HG03135 (cell line): Measurements from ENCODE around the gene HAND2.

Experiments
- ATAC-seq: cut with Tn5 transposase; IDR thresholded peaks from one replicate; pipeline ENCODE4 v1.9.1; 2021; ENCODE audit warnings: mild to moderate bottlenecking, moderate library complexity; ENCODE audit not compliant: unreplicated experiment

Gene HAND2

DNA sequence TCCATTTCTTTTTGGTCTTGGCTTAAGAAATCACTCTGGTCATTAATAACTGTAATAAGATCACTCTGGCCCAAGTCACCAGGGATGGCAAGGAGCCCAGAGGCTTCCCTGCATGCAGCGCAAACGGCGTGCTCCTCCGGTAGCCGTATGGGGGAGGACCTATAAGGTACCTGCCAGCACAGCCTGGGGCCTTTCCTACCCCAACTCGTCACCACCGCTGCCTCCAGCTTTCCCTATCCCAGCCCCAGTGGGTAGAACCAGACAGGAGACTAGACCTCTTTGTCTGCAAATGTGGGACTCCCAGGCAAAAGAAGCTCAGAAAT lies 25.9 kb downstream of the HAND2 start:
- no peak for ATAC-seq

DNA sequence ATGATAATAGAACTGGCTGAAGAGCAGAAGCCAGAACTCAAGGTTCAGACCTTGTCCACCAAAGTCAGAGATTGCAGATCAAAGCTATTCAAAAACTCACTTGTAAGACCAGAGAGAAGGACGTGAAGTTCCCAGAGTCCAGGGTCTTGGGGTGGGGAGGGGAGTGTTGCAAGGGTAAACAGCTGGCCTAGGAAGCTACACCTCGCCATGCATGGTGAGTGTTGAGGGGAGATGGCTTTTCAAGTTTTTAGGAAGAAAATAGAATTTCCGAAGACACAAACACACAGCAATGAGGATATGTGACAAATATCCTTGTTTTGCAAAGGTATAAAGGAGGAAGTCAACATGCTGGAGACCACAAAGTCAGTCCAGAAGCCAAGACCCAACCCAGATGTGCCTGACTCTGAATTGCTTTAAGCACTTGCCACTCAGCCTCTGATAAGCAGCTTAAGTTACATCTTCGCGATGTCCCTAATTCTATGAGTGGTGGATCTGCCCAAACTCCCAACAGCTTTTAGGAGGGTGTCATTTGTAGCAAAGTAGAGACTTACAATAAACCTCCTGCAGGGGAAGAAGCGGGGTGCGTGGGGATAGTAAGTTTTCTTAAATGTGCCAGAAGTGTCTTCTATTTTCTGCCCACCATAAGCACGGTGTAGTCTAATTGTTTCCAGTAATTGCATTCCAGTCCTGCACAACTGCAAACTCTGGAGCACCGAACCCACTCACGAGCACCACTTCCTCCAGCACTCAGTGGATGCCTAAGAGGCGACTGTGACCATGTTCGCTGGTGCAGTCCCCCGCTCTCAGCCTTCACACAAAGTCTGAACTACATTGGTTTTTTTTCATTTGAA lies 26.5 kb downstream of the HAND2 start:
- no peak for ATAC-seq

DNA sequence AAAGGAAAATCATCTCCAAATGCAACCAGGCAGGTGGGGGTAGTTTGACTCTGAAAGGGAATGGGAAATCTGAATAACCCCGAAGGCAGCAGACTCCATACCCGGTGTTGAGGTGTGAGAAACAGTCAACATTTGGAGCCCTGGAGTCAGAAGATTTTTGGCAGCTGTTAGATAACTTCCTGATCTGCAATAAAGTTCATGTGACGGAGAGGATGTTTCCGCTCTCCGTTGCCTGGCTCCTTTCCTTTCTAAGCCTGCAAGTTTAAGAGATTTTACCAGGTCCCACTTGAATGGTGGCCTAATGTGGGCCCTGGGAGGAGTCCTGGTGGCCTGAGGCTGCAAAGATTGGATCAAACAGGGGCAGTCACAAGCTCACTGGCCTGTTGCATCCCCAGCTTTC lies 27.7 kb downstream of the HAND2 start:
- no peak for ATAC-seq

DNA sequence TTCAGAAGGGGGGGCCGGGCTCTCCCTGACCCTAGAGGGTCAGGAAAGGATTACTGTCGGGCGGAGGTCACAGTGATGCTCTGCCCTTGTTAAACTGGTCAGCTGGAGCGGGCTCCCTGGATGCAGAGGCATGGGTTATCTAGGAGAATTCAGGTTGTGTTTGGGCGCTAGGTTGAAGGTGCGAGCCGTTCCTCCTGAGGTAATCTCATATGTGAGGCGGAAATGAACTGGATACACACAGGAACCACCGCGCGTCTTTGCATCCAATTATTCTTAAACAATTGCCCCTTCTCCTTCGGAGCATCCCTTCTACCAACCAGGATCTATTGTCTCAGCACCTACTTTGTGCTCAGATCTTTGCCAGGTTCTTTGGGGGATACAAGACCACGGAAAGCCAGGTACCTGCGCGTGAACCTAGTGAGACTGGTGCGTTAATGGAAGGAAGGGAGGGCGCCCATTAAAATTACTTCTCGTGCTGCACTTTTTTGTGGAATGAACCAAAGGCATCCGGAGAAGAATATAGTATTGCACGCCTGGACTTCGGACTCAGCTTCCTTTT lies 28.4 kb downstream of the HAND2 start:
- ATAC-seq, result no peak

DNA sequence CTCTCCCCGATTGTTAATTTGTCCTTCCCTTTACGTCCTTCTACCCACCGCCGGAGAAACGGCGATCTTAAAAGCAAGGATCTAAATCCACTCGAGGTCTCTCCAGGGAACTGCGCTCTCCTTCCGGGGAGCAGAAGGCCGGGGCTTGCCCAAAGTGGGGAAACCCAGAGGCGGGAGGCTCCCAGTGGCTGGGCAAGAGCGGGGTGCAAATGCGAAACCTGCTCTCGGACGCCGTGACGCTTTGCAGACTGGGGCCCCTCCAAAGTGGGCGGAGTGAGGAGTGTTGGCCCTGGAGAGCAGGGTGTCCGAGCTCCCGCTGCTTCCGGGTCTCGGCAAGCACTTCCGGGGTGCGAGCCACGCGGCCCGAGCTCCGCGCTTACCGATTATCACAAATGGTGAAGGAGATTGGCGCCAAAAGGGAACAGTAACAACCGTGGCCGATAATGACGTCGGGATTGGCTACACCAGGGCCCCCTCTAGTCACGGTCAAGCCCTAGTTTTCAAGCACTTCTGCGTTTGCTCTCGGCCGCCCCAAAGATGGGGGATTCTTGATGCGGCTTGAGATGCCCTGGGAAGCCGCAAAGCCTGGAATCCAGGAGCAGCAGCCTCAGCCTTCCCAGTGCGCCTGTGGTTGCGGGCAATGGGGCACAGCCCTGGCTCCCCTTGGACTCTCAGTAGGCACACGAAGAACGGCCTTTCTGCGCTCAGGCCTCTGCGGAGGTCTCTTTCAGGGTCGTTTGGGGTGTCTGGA lies 29.0 kb downstream of the HAND2 start:
- ATAC-seq, result peak; percentile 38

DNA sequence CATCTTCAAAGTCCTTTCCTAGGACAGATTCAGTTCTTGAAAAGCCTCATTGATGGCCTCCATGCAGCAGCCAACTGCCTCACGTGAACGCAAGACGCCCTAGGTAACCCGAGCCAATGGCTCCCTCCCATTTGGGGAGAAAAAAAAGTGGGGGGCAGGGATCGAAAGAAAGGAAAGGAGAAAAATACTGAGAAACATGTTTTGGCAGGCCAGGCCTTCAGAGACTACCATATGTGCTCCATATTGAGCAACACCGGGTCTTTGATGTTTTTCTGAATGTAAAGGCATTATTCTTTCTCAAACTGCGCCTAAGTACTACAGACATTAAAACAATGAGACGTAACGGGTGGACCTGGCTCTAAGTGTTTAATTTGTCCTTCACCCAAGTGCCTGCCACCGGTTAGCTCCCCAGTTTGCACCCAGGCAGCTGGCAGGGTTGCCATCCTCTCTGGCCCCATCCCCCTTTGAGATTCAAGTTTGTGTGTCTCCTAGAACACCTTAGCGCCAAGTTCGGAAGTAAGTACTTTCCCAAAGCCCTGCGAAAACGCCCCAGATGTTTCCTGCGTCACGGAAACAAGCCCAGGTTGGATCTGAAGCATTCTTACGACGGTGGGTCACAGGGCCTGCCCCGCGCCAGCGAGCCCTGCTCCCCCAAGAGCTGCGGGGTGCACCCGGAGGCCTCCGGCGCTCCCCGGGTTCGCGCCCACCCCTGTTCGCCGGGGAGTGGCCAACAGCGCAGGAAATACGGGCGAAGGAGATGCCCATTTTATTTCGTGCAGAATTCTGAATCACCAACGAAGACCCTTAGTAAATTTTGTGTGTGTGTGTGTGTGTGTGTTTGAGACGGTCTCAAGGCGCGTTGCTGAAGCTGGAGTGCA lies 30.1 kb downstream of the HAND2 start:
- no peak for ATAC-seq

DNA sequence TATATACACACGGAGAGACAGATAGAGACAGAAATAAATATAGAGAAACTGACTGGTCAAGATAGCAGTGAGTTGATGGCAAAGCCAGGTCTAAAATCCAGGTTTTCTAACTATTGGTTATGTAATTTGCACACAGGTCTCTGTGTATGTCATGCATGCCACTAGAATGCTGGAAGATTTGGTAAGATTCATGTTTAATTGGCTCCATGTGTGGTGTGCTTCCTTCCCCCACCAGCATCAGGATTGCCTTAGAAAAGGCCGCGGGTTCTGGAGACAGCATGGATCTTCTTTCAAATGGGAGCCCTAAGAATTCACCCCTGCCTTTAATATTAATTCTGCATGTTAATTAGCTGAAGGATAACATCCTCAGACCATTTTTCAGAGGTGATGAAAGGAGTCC lies 31.3 kb downstream of the HAND2 start:
- no peak for ATAC-seq

DNA sequence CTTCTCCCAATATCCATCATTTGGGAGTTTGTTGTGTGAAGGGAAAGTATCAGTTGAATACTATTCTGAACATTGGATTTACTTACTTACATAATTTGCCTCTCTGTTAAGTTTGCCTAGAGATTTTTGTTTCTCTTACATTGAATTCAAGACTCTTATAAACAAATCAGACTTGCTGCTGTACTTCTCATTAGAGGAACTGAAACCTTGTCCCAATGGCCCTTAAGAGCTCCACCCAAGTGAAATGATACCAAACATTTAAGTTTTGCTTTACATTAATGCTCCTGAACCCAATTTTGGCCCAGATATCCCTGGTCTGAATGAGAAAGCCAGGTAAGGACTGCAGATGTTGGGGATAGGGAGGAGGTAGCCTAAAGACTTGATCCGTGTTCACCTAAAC lies 32.0 kb downstream of the HAND2 start:
- peak; percentile 59 for ATAC-seq

DNA sequence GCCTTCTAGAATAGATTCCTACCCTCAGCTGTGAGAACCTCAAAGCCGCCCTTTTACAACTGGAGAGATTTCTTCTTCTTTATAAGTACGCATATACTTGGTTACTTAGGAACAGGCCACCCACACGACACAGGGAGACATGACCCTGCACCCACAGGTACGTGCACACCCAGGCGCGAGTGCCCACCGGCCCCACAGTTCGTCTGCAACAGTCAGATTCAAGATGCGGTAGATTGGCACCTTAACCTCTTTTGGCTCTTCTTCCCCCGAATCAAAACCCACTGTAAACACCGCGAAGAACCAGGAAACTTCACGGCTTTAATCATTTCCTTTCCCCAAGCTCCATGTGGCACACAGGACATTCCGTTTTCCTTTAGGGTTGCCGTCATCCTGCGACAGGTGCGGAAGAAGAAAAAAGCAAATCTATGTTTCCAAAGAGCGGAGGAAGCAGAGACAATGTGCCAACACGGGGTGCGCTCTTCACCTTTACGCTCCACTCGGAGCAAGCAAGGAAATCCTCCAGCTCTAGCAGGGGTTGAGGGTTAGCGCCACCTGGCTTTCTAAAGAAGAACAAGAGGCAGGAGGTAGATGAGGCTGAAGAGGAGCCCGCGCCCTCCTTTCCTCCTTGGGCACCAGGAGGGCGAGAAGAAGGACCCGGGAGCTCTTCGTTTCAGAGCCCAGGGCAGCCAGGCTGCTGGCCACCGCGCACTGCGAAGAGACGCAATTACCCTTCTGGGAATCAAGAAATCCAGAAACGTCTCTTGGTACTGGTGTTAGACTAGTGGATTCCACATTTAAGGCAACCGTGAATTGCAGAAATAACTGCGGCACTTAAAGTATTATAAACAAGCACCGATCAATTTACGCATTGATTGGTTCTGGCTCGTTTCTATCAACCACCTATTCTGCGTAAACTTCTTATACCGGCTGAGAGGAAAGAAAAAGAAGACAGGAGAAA lies 35.7 kb downstream of the HAND2 start:
- ATAC-seq, result peak; percentile 92

DNA sequence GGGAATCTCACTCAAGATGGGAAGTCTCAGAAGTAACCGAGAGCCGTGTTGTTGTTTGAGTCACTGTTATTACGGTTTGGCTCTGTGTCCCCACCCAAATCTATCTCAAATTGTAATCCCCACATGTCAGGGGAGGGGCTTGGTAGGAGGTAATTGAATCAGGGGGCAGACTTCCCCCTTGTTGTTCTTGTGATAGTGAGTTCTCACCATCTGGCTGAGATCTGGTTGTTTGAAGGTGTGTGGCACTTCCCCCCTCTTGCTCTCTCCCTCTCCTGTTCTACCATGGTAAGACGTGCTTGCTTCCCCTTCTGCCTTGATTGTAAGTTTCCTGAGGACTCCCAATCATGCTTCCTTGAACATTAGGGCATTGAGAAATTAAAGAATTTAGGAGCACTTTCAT lies 37.0 kb downstream of the HAND2 start:
- no peak for ATAC-seq

DNA sequence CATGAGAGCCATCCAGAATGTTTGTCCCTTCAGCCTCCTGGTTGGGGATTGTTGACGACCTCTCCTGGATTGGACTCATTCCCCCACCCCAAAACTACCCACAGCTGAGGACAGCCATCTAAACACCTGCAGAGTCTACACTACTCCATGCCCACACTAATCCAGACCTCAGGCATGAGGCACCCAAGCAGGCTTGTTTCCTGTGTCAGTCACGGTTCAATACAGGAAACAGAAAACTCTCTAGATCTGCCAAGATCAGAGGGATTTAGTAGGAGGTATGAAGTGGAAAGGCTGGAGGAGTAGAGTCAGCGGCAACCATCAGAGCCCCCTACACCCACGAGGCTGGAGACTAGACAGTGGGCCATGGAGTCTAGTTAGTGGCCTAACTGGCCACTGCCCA lies 37.7 kb downstream of the HAND2 start:
- ATAC-seq, result no peak

DNA sequence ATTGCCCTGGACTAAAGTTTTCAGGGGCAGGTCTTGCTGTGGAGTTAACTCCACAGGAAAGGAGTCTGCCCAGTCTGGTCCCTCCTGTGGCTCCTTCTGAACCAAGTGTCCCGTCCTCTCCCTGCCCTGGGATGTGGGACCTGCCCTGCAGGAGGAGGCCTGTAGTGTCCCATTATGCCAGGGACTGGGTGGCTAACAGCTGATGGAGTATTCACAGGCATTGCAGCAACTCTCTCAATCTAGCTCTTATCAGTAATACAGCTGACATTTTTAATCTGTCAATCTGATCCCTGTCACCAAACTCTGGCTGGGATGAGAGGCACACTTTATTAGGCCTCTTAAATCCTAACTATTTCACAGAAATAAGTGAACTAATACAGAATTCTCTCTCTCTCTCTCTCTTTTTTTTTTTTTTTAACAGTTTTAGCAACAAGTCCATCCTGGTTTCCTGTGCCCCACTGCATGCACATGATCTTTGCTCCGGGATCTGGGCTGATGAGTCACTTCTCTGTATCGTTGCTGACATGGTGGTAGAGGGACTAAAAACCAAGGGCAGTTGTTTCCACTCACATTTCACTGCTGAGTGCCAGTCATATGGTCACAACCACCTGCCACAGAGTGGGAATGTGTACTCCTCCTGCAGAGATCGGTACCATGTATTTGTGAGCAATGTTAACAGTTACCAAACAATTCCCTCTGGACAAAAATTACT lies 39.1 kb downstream of the HAND2 start:
- no peak for ATAC-seq

DNA sequence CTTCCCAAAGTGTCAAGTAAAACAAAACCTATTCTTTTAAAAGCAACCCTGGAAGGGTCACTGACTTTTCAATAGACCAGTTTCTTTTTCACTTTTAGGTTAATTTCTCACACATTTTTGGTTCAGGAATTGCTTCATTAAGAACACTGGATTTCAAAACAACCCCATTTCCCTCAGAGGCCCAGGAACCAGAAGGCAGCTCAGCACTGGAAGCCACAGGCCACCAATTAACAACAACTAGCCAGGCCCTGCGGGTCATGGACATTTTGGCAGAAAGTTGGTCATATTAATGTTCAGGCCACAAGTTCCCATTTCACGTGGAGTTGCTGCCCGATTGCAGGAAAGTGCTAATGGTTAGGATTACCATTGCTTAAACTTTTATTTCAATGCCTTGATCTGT lies 39.8 kb downstream of the HAND2 start:
- ATAC-seq, result no peak

DNA sequence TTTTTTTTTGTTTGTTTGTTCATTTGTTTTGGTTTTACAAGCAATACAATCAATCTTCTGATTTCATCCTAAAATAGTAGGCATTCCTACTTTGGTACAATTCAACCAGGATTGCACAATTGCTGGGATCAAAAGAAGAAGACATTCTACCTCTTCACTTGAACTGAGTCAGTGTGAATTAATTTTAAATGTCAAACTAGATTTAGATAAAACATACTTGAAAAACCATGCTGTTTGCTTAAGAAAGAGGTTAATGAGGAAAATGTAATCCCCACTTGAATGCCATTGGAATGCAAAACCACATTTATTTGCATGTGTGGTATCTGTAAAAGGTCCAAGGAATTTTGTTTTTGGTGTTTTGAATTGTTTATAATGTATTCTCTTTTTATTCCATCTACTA lies 40.5 kb downstream of the HAND2 start:
- ATAC-seq, result no peak

DNA sequence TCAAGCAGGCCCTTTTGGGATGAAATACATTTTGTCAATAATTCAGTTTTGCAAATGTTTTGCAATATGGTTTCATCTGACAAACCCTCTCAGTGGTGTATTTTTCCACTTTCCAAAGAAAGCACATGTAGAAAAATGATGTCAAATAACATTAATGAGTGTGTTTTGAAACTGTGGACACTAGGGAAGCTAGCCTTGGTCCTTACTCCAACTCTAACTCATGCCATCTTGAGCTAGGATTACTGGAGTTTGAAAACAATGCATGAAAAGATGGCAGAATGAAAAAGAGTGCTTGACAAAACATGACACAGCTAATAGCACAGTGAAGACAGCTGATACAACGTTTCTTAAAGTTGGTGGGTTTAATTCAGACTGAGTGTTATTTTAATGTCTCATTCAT lies 41.4 kb downstream of the HAND2 start:
- no peak for ATAC-seq

DNA sequence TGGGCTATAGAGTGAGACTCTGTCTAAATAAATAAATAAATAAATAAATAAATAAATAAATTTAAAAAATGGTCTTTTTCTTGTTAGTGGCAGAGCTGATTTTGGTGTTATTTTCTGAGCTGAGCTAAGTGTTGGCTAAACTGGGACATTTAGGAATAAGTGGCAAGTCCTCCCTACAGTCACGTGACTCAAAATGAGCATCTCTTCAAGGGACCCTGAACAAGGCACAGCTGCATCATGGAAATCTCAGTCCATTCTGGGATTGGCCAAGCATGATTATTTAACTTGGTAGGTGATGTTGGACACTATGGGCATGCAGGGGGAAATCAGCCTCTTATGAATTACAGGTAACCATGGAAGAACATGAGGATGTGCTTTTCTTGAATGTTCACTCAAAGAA lies 42.0 kb downstream of the HAND2 start:
- no peak for ATAC-seq

DNA sequence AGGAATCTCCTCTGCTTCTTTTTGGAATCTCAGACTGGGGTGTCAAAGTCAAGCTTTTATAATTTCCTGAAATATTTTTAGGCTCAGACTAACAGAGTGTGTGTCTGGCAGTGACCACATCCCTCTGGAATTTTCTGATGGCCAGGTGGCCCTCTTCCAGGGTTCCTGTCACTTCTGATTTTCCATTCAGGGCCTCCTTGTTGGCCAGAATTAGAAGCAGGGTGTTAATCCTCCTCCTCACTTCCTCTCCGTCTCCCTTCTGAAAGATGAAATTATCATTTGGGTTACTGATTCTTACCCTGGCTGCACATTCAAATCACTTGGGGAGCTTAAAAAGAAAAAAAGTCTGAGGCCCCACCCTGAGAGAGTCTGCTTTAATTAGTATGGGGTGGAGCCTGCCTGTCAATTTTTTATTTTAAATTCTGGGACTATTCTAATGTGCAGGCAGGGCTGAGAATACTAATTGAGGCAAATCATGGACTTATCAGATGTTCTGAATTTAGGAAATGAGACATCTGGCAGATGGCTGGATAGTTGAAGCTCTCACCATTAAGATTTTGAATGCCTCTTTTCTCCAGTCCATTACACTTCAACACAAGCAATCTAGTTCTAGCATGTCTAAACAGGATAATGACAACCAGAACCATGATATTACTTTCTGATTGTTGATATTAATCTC lies 43.2 kb downstream of the HAND2 start:
- no peak for ATAC-seq

DNA sequence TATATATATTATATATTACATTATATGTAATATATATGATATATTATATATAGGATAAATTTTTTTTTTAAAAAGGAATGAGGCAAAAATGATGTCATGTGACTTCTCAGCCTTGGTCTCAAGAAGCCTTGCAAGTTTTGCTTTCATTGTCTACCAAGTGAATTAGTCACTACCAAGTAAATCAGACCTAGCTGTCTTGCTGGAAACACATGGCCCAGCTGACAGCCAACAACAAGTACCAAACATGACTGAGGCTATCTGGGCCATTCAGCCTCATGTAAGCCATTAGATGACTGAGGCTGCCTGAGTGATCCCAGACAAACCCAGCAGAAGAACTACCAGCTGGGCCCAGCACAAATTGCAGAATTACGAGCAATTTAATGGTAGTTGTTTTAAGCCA lies 44.9 kb downstream of the HAND2 start:
- ATAC-seq, result no peak

DNA sequence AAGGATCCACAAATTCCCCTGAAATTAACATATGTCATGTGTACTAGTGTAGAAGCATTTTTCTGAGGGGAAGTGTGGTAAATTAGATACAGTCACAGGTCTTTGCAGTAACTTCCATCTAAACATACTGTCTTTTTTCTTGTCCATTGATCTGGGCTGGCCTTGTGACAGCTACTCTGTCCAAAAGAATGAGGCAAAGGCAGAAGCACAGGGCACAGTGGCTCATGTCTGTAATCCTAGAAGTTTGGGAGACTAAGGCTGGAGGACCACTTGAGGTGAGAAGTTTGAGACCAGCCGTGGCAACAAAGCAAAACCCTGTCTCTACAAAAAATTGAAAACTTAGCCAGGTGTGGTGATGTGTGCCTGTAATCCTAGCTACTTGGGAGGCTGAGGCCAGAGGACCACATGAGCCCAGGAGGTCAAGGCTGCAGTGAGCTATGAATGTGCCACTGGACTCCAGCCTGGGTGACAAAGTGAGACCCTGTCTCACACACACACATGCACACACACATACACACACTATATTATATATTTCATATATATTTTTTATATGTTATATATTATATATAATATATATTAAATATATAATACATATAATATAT lies 47.6 kb downstream of the HAND2 start:
- ATAC-seq, result no peak
